GM13976 (cell line): ENCODE measurements around the gene LRIT1.

Experiments
- DNase-seq: peaks from one replicate; pipeline ENCODE4 v3.0.0; 2012; ENCODE audit warnings: low spot score
- CTCF ChIP-seq: IDR thresholded peaks from 2 replicates; pipeline ENCODE4 v1.5.1; 2012; ENCODE audit warnings: borderline replicate concordance, mild to moderate bottlenecking; ENCODE audit not compliant: insufficient read depth; ENCODE audit errors: extremely low read depth, missing control alignments, control extremely low read depth
- in situ Hi-C: fragments of 300-500 bp; cut with MboI; formaldehyde crosslinking; loops from one replicate; pipeline ENCODE4 v1.12.0; 2022; ENCODE audit warnings: low sequenced_read_pairs, mixed read lengths, inconsistent platforms; ENCODE audit not compliant: unreplicated experiment

LRIT1 gene

GRCh38 chr10:84262190-84262956 lies 21.0 kb upstream of the LRIT1 start:
- in situ Hi-C loops, result loop anchor here (10.0 kb wide), 1 partner anchor 92 kb away; no protein-coding TSS in a partner anchor
- TF ChIP-seq CTCF, result no peak
- DNase-seq, result no peak

GRCh38 chr10:84261236-84261915 lies 20.0 kb upstream of the LRIT1 start:
- no peak for TF ChIP-seq CTCF
- no peak for DNase-seq
- in situ Hi-C loops, result loop anchor here (10.0 kb wide), 1 partner anchor 93 kb away; no protein-coding TSS in a partner anchor

GRCh38 chr10:84258034-84258695 lies 16.8 kb upstream of the LRIT1 start:
- in situ Hi-C loops, result no loop called here
- DNase-seq, result no peak
- TF ChIP-seq CTCF, result no peak

- no peak for TF ChIP-seq CTCF
- in situ Hi-C loops, result no loop called here
These were observed 16.1 kb upstream of the LRIT1 start for GRCh38 chr10:84257343-84258020.

GRCh38 chr10:84256510-84257342 lies 15.4 kb upstream of the LRIT1 start:
- peak; percentile 66 for DNase-seq
- in situ Hi-C loops, result no loop called here
- TF ChIP-seq CTCF, result peak; percentile 23

More at GRCh38 chr10:84257343-84258020, 16.1 kb upstream of the LRIT1 start:
- DNase-seq, result no peak
